Small intestine (tissue), 7 donors: ENCODE measurements around the gene PDGFA. TPM values are rescaled to one million over a fixed set of nuclear protein-coding genes. Genes with fewer than 3 reads are reported as not detected.
A peak's percentile ranks its signal among the peaks of the same experiment; 100 is the strongest.

ENCODE experiments used
- DNase-seq, 2 donors: peaks; one replicate each; pipeline versions ENCODE4 v3.0.0 to v3.0.0-alpha.2; 2013
- FAIRE-seq: peaks from 2 replicates; lab custom pipeline; 2012; peaks lifted over from hg19 to GRCh38; lab: Jason Lieb, UNC
- H3K27ac ChIP-seq, 3 donors: one replicate each; pipeline ENCODE4 v1.5.1; 2013; ENCODE audit warnings: low read length in 2 of 3, mild to moderate bottlenecking in 2 of 3, control low read depth in 1 of 3, inconsistent platforms in 1 of 3, low read depth in 1 of 3, moderate library complexity in 1 of 3
- H3K27me3 ChIP-seq, 3 donors: one replicate each; pipeline ENCODE4 v1.6.1; 2013; ENCODE audit warnings: low read length in 3 of 3, inconsistent platforms in 1 of 3; ENCODE audit not compliant: control insufficient read depth in 3 of 3, insufficient read depth in 3 of 3
- H3K36me3 ChIP-seq, 3 donors: one replicate each; pipeline ENCODE4 v1.6.1; 2013; ENCODE audit warnings: low read length in 3 of 3, inconsistent platforms in 1 of 3, low read depth in 1 of 3, mild to moderate bottlenecking in 1 of 3, moderate library complexity in 1 of 3; ENCODE audit not compliant: control insufficient read depth in 3 of 3, insufficient read depth in 2 of 3
- H3K4me1 ChIP-seq, 3 donors: one replicate each; pipeline ENCODE4 v1.6.1; 2013; ENCODE audit warnings: low read length in 2 of 3, inconsistent platforms in 1 of 3, low read depth in 1 of 3, mild to moderate bottlenecking in 1 of 3, moderate library complexity in 1 of 3; ENCODE audit not compliant: control insufficient read depth in 3 of 3, insufficient read depth in 2 of 3
- H3K4me3 ChIP-seq, 3 donors: one replicate each; pipeline ENCODE4 v1.5.1; 2013; ENCODE audit warnings: low read length in 3 of 3, control low read depth in 1 of 3, inconsistent platforms in 1 of 3, low read depth in 1 of 3, mild to moderate bottlenecking in 1 of 3, moderate library complexity in 1 of 3
- H3K9me3 ChIP-seq, 2 donors: one replicate each; pipeline ENCODE4 v1.6.1; 2013; ENCODE audit warnings: low read depth in 1 of 2, low read length in 1 of 2; ENCODE audit not compliant: control insufficient read depth in 2 of 2, insufficient read depth in 1 of 2
- WGBS, 3 donors: extraction: QIAGEN DNeasy Blood & Tissue Kit; methylation state at CpG; one replicate each; pipeline ENCODE4 v1.1.7; 2013; 5-methylcytosine and 5-hydroxymethylcytosine counted together
- polyA plus RNA-seq, 4 donors: library from polyadenylated mRNA; stranded (reverse) in 3 of 4; unstranded in 1 of 4; fragments of 200-250 nt in 3 of 4; fragments of 120-200 nt in 1 of 4; gene quantifications; one replicate each; pipeline versions ENCODE4 v1.2.1 to v1.2.3, GENCODE V29; 2013
- donor health status: healthy with polysubstance abuse.
- donor health status: control.
- donor health status: control.
- donor health status: Bipolar disorder and iron deficiency.
- donor health status: healthy.

The PDGFA gene
- polyA plus RNA-seq, 4 donors, result 17.4 to 107 (median 32.4) TPM

DNA sequence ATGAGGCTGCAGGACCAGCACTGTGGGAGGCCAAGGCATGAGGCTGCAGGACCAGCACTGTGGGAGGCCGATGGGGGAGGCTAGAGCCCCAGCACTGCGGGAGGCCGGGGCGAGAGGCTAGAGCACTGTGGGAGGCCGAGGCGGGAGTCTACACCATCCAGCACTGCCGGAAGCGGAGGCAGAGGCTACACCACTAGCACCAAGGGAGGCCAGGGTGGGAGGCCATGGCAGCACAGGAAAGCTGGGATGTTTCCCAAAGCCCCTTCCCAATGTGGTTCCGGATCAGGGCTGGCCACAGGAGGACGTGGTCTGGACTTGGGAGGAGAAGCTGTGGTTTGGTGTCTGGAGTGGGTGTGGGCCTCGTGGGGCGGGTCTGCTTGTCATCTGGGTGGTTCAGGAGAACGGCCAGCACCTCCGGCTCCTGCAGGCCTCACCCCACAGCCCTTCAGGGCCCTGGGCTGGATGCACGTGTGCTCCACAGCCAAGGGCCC lies 43.6 kb downstream of the PDGFA start:
- Histone ChIP-seq H3K27ac (no peak overlapping the region), H3K4me1 (peaks cover 0 to 25% (median 0%) of the 10 kb centered on the region in 3 donors), H3K9me3 (peaks cover 0 to 14% of the 10 kb centered on the region in 2 donors), H3K36me3 (no peaks in the 10 kb centered on the region), H3K27me3 (no peaks in the 10 kb centered on the region), H3K4me3 (no peak overlapping the region)
- WGBS, 3 donors, result 78 to 90% (median 88%) methylated on average over 6 to 15 of the region's 15 CpGs
- FAIRE-seq (no peak), DNase-seq (no peak)

DNA sequence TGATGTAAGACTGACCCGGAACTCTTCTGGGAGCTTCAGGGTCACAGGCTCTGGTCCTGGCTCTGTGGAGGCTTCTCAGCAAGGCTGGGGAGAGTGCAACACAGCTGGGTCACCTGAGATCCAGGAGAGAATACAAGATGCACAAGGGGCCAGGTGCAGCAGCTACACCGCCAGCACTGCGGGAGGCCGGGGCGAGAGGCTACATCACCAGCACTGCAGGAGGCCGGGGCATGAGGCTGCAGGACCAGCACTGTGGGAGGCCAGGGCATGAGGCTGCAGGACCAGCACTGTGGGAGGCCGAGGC lies 44.3 kb downstream of the PDGFA start:
- H3K4me3 ChIP-seq, result no peak overlapping the region
- 99% methylated on average over 6 of the region's 7 CpGs for WGBS, 3 donors
- no peak for FAIRE-seq
- H3K27me3 ChIP-seq, result no peaks in the 10 kb centered on the region
- peaks cover 0 to 14% of the 10 kb centered on the region in 2 donors for H3K9me3 ChIP-seq
- peaks cover 0 to 18% (median 0%) of the 10 kb centered on the region in 3 donors for H3K4me1 ChIP-seq
- H3K27ac ChIP-seq, result no peak overlapping the region
- DNase-seq, result no peak
- H3K36me3 ChIP-seq, result no peaks in the 10 kb centered on the region

DNA sequence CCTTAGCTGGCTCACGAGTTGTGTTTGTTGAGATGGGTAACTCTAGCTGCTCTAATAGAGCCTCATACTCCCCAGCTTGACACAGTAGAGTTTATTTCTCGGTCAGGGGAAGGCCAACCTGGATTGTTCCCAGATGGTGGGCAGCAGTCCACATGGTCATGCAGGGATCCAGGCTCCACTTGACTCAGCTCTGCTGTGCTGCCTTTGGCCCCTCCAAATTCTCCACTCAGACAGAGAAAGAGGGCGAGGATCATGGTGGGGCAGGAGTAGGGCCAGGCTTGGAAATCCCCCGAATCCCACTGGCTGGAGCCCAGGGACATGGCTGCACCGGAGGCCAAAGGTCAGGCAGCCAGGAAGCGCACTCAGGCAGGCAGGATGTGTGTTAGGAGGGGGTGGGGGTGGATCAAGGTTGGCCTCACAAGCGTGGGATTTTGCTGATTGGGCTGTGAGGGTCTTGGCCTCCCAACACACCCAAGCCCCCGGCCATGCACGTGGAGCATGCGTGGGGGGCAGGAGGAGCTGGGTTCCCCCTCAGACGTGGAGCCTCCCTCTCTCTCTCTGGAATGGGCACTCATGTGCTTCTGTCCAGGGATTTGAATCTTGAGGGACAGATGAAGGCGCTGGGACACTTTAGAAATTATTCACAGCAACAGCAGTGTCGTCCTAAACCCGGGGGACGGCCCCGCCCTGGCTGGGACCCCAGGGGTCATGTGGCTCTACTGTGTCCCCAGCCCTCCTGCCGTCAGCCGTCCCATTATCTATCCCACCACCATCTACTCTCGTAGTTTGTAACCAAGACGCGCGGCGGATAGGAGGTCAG lies 44.8 kb downstream of the PDGFA start:
- H3K4me1 ChIP-seq, result peaks cover 0 to 14% (median 0%) of the 10 kb centered on the region in 3 donors
- H3K27ac ChIP-seq, result no peak overlapping the region
- FAIRE-seq (no peak), DNase-seq (no peak)
- no peaks in the 10 kb centered on the region for H3K27me3 ChIP-seq
- H3K9me3 ChIP-seq, result peaks cover 0 to 14% of the 10 kb centered on the region in 2 donors
- no peak overlapping the region for H3K4me3 ChIP-seq
- 85 to 95% (median 91%) methylated on average over 19 to 23 of the region's 23 CpGs for WGBS, 3 donors
- H3K36me3 ChIP-seq, result no peaks in the 10 kb centered on the region

DNA sequence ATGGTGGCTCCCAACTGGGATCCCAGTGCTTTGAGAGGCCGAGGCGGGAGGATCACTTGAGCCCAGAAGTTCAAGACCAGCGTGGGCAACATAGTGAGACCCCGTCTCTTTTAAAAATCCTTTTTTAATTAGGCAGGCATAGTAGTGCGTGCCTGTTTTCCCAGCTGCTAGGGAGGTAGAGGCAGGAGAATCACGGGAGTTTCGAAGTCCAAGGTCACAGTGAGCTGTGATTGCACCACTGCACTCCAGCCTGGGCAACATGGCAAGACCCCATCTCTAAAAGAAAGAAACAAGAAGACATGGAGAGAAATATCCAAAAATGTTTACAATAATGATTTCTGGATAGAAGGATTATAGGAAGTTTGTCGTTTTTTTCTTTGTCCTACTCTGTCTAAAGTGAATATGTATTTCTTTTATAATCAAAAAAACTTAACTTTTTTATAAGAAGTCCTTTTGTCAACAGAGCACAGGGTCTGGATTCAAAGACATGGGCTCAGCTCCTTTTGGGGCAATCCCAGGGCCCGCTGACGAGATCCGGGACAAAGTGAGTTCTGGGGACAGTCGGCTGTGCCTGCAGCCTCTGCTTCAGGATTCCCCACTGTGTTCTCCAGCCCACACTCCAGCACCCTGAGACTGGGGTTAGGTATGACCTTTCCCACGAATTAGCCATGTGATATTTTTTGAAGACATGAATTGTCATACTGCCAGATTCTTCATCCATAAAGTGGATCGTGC lies 45.6 kb downstream of the PDGFA start:
- no peak overlapping the region for H3K4me3 ChIP-seq
- FAIRE-seq (no peak), DNase-seq (no peak)
- no peak overlapping the region for H3K27ac ChIP-seq
- H3K4me1 ChIP-seq, result peaks cover 0 to 14% (median 0%) of the 10 kb centered on the region in 3 donors
- no peaks in the 10 kb centered on the region for H3K27me3 ChIP-seq
- H3K9me3 ChIP-seq, result peaks cover 0 to 14% of the 10 kb centered on the region in 2 donors
- no peaks in the 10 kb centered on the region for H3K36me3 ChIP-seq
- 80 to 86% (median 83%) methylated on average over 14 of the region's 14 CpGs for WGBS, 3 donors

DNA sequence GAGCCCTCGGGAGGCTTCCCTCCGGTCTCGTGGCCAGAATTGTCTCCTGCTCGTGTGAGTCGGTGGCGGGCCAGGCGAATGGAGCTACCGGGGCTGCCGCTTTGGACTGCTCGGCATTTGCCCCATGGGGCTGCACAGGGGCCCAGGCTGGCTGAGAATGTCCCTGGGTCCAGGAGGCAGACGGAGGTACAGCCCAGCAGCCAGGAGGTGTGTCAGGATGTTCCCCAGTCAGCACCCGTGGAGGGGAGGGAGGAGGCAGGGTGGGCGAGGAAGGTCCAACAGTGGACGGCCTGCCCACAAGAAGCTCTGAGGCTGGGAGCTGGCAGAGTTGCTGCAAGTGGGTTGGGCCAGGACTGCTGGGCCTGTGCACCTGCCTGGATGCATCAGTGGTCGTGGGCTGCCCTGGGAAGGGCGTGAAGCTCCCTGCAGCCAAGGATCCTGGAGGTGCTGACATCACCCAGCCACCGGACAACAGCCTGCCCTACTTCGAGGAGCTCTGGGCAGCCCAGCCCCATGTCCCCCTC lies 46.4 kb downstream of the PDGFA start:
- Histone ChIP-seq H3K36me3 (no peaks in the 10 kb centered on the region), H3K27me3 (no peaks in the 10 kb centered on the region), H3K27ac (no peak overlapping the region), H3K9me3 (peaks cover 0 to 14% of the 10 kb centered on the region in 2 donors), H3K4me1 (peaks cover 0 to 14% (median 0%) of the 10 kb centered on the region in 3 donors), H3K4me3 (no peak overlapping the region)
- WGBS, 3 donors, result 81 to 85% (median 81%) methylated on average over 18 of the region's 18 CpGs
- DNase-seq, result no peak
- no peak for FAIRE-seq

DNA sequence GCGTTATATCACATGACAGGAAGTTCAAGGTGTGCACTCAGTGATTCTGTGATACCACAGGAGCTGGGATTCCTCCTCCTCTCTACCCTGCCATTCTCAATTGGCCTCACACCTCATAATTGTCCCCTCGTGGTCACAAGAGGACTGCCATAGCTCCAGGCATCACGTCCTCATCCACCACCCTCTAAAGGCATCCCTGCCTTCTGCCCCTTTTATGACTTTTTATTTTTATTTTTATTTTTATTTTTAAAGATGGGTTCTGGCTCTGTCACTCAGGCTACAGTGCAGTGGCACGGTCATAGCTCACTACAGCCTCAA lies 47.0 kb downstream of the PDGFA start:
- Histone ChIP-seq H3K9me3 (peaks cover 0 to 14% of the 10 kb centered on the region in 2 donors), H3K27me3 (no peaks in the 10 kb centered on the region), H3K4me3 (no peak overlapping the region), H3K4me1 (peaks cover 0 to 14% (median 0%) of the 10 kb centered on the region in 3 donors), H3K36me3 (no peaks in the 10 kb centered on the region), H3K27ac (peak overlapping the region in 1 of 3 donors; percentile 83)
- FAIRE-seq (no peak), DNase-seq (no peak)
- 84 to 94% (median 90%) methylated on average over 4 of the region's 4 CpGs for WGBS, 3 donors

DNA sequence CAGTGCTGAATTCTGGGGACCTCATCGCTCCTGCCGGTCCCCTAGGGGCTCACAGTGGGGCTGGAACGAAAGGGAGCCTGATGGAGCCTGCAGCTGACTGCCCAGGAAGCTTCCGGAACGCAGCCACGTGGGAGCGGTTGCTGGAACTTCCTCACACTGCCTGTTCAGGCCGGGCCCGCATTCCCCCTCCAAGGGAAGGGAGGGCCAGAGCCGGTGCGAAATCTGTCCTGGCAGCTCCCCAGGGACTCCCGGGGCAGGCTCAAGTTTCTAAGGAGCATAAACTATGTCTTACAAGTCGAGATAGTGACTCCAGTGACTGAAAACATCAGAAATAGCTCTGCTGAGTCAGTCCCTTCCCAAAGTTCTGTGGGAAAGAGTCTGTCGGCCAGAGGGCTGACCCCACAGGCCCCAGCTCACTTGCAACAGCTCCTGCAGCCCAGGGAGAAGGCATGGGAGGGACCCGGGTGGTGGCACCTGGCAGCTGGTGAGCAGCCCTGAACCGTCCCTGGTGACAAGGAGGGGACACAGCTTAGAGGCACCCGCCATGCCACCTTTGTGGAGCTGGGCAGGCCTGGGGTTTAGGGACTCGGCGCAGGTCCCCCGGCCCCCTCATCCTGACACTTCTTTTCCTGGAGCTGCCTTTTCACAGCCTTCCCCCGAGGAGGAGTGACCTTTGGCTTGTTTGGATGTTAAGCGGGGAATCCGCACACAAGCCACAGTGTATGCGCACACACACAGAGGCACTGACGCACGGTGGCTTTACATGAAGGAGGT lies 47.6 kb downstream of the PDGFA start:
- FAIRE-seq (no peak), DNase-seq (peak in 1 of 2 donors; percentile 51)
- 57 to 65% (median 57%) methylated on average over 24 to 26 of the region's 26 CpGs for WGBS, 3 donors
- H3K27me3 ChIP-seq, result no peaks in the 10 kb centered on the region
- H3K4me3 ChIP-seq, result no peak overlapping the region
- H3K9me3 ChIP-seq, result peaks cover 0 to 14% of the 10 kb centered on the region in 2 donors
- H3K27ac ChIP-seq, result peak overlapping the region in 2 of 3 donors; percentile 55 to 83
- H3K4me1 ChIP-seq, result peaks cover 0 to 14% (median 0%) of the 10 kb centered on the region in 3 donors
- H3K36me3 ChIP-seq, result no peaks in the 10 kb centered on the region
